Psoas muscle (tissue), 8 donors: ENCODE measurements around the gene TOB1. TPM values are rescaled to one million over a fixed set of nuclear protein-coding genes. Genes with fewer than 3 reads are reported as not detected.

Source experiments
- ATAC-seq, 4 donors: fragments of 200-7000 bp; cut with Tn5 transposase; one replicate each; pipeline ENCODE4 v1.9.1; 2020; ENCODE audit warnings: moderate library complexity in 3 of 4, mild to moderate bottlenecking in 2 of 4
- DNase-seq, 2 donors: peaks; one replicate each; pipeline ENCODE4 v3.0.0-alpha.2; 2020
- H3K27ac ChIP-seq: fragments of 200-600 bp; one replicate; pipeline ENCODE4 v1.8.0; 2022
- H3K27me3 ChIP-seq, 3 donors: fragments of 200-600 bp in 1 of 3; one replicate each; pipeline versions ENCODE4 v1.6.1 to v1.8.0; 2013 to 2022; ENCODE audit warnings: low read length in 2 of 3, mild to moderate bottlenecking in 2 of 3, moderate library complexity in 1 of 3; ENCODE audit not compliant: insufficient read depth in 3 of 3
- H3K36me3 ChIP-seq, 2 donors: fragments of 200-600 bp in 1 of 2; one replicate each; pipeline versions ENCODE4 v1.6.1 to v1.8.0; 2013 to 2022; ENCODE audit warnings: low read depth in 1 of 2, mild to moderate bottlenecking in 1 of 2, moderate library complexity in 1 of 2; ENCODE audit not compliant: insufficient read depth in 1 of 2
- H3K4me1 ChIP-seq: fragments of 200-600 bp; one replicate; pipeline ENCODE4 v1.8.0; 2022
- H3K4me3 ChIP-seq: fragments of 200-600 bp; one replicate; pipeline ENCODE4 v1.8.0; 2022; ENCODE audit warnings: mild to moderate bottlenecking
- H3K9me3 ChIP-seq: fragments of 200-600 bp; one replicate; pipeline ENCODE4 v1.8.0; 2022
- CTCF ChIP-seq: fragments of 200-600 bp; IDR thresholded peaks from one replicate; pipeline ENCODE4 v1.8.0; 2022; ENCODE audit warnings: antibody characterized with exemption
- WGBS, 3 donors: extraction: QIAGEN DNeasy Blood & Tissue Kit; methylation state at CpG; one replicate each; pipeline versions ENCODE4 v1.1.6 to v1.1.7; 2013; 5-methylcytosine and 5-hydroxymethylcytosine counted together
- intact Hi-C, 2 donors: fragments of 100-400 bp; cut with DNase I; formaldehyde crosslinking; loops; one replicate each; pipeline versions ENCODE4 v1.11.0 to v1.14.2; 2022
- polyA plus RNA-seq, 3 donors: library from polyadenylated mRNA; stranded (reverse); fragments of 200-250 nt; gene quantifications; one replicate each; pipeline ENCODE4 v1.2.3, GENCODE V29; 2013
- total RNA-seq, 4 donors: library from RNA; stranded (reverse); fragmentation: NEBNext Ultra II Directional in 2 of 4; extraction: Animal tissue kit (Norgen Biotek cat#: 25700) in 2 of 4; gene quantifications; one replicate each; pipeline versions ENCODE4 v1.2.1 to v1.2.4, GENCODE V29; 2021 to 2023
- donor health status: healthy with polysubstance abuse.
- donor health status: DM: no; HTN: no; CAD: no; lungs with moderate emphysema.
- donor health status: Bipolar disorder and iron deficiency.
- donor health status: healthy.
- donor health status: DM: yes; HTN: yes; CAD: no.
- donor health status: DM: no; HTN: no; CAD: no.
- donor health status: DM: no; HTN: no; CAD: no.
- donor health status: DM: yes; HTN: yes; CAD: no.

Gene TOB1
- total and polyA plus RNA-seq, 7 donors: 12.8 to 155 (median 74.9) TPM

GRCh38 chr17:50868602-50869001, 2.4 kb upstream of the TOB1 start:
- H3K27ac ChIP-seq: peak overlapping the region; percentile 100
- H3K4me1 ChIP-seq: peaks cover 28% of the 10 kb centered on the region
- no peak for ATAC-seq
- TF ChIP-seq CTCF: no peak
- peak overlapping the region; percentile 90 for H3K4me3 ChIP-seq
- H3K27me3 ChIP-seq: no peaks in the 10 kb centered on the region
- DNase-seq: no peak
- no peaks in the 10 kb centered on the region for H3K9me3 ChIP-seq
- intact Hi-C loops: loop anchor here (5.0 to 10.0 kb wide), 2 partner anchors 34 to 286 kb away; partner anchors contain the start of gene NME1 (in 1 of the 2)
- 30 to 48% (median 38%) methylated on average over 1 of the region's 1 CpG for WGBS, 3 donors
- peaks cover 0 to 4% of the 10 kb centered on the region in 2 donors for H3K36me3 ChIP-seq

- H3K4me3 ChIP-seq: peak overlapping the region; percentile 90
- DNase-seq (no peak), ATAC-seq (no peak)
- intact Hi-C loops: loop anchor here (5.0 to 10.0 kb wide), 2 partner anchors 34 to 287 kb away; partner anchors contain the start of gene NME1 (in 1 of the 2)
- peaks cover 28% of the 10 kb centered on the region for H3K4me1 ChIP-seq
- no peaks in the 10 kb centered on the region for H3K27me3 ChIP-seq
- no peaks in the 10 kb centered on the region for H3K9me3 ChIP-seq
- peak overlapping the region; percentile 100 for H3K27ac ChIP-seq
- H3K36me3 ChIP-seq: peaks cover 0 to 9% of the 10 kb centered on the region in 2 donors
- 2 to 11% (median 4%) methylated on average over 1 of the region's 1 CpG for WGBS, 3 donors
- no peak for TF ChIP-seq CTCF
Observed at GRCh38 chr17:50868140-50868438, 1.9 kb upstream of the TOB1 start.

GRCh38 chr17:50867363-50868139, 1.4 kb upstream of the TOB1 start:
- TF ChIP-seq CTCF: no peak
- H3K27ac ChIP-seq: peak overlapping the region; percentile 100
- 0 to 1% (median 0%) methylated on average over 34 to 35 of the region's 35 CpGs for WGBS, 3 donors
- intact Hi-C loops: loop anchor here (1.0 to 10.0 kb wide), 5 partner anchors 35 to 287 kb away; partner anchors contain the start of gene NME1 (in 1 of the 2)
- no peaks in the 10 kb centered on the region for H3K27me3 ChIP-seq
- peaks cover 22% of the 10 kb centered on the region for H3K4me1 ChIP-seq
- no peaks in the 10 kb centered on the region for H3K9me3 ChIP-seq
- peaks cover 0 to 14% of the 10 kb centered on the region in 2 donors for H3K36me3 ChIP-seq
- H3K4me3 ChIP-seq: peak overlapping the region; percentile 90
- DNase-seq (peak; percentile 91 to 95), ATAC-seq (peak; percentile 68 to 79 (median 72))

GRCh38 chr17:50866950-50867362, 802 bp upstream of the TOB1 start:
- peaks cover 21% of the 10 kb centered on the region for H3K4me1 ChIP-seq
- peak overlapping the region; percentile 90 for H3K4me3 ChIP-seq
- DNase-seq (peak; percentile 70 to 84), ATAC-seq (peak; percentile 33 to 50 (median 42))
- intact Hi-C loops: loop anchor here (1.0 to 10.0 kb wide), 5 partner anchors 35 to 288 kb away; partner anchors contain the start of gene NME1 (in 1 of the 2)
- H3K9me3 ChIP-seq: no peaks in the 10 kb centered on the region
- no peaks in the 10 kb centered on the region for H3K27me3 ChIP-seq
- WGBS, 3 donors: 0% methylated on average over 27 to 28 of the region's 28 CpGs
- peaks cover 0 to 20% of the 10 kb centered on the region in 2 donors for H3K36me3 ChIP-seq
- H3K27ac ChIP-seq: peak overlapping the region; percentile 100
- TF ChIP-seq CTCF: no peak
